ENCODE results near the gene ALDH3B2.

- TF ChIP-seq CTCF (IDR thresholded peaks at IDR 0.05; ENCODE audit: low read depth, low read length, poor library complexity, severe bottlenecking) (no peak), EZH2phosphoT487 (IDR thresholded peaks at IDR 0.05; ENCODE audit: borderline replicate concordance, low read length) (no peak)
These were observed 32.9 kb downstream of the ALDH3B2 start for GRCh38 chr11:67641338-67642172.

All from DOHH2 (cell line).